ENCODE results near the gene LEFTY1.
A peak's percentile ranks its signal among the peaks of the same experiment; 100 is the strongest.

LEFTY1 gene

DNA sequence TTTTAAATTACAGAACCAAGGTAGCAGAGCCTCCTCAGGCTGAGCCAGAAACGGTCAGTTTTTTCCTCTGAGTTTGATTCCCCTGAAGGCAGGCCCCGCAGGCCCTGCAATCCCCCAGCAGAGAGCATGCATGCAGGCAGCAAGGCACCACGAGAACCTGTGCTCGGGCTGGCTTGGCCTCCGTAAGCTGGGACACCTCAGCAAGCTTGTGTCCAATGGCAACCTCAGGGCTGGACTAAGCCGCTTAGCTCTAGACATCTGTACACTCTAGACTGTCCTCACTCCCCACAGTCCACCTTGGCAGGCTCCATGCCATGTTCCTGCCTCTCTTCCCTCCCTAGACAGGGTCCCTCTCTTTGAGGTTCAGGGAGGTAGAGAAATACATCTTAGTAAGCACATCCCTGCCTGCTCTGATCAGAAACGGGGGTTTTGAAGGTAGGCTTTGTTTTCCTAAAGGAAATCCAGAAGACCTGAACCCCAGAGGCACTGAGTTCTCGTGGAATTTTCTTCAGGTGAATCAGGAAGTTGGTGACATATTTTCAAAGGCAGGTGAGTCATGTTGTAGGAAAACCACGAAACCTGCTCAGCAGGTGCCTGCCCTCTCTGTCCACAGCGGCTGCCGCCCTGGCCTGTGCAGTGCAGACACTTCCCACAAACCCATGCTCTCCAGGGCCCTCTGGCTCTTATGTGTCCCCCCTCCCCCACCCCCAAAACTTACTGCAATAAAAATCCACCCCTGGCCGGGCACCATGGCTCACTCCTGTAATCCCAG is 13.7 kb downstream of the LEFTY1 start:
- peak; percentile 84 for DNase-seq (ENCODE audit: low spot score)
- TF ChIP-seq, protein P1, sequence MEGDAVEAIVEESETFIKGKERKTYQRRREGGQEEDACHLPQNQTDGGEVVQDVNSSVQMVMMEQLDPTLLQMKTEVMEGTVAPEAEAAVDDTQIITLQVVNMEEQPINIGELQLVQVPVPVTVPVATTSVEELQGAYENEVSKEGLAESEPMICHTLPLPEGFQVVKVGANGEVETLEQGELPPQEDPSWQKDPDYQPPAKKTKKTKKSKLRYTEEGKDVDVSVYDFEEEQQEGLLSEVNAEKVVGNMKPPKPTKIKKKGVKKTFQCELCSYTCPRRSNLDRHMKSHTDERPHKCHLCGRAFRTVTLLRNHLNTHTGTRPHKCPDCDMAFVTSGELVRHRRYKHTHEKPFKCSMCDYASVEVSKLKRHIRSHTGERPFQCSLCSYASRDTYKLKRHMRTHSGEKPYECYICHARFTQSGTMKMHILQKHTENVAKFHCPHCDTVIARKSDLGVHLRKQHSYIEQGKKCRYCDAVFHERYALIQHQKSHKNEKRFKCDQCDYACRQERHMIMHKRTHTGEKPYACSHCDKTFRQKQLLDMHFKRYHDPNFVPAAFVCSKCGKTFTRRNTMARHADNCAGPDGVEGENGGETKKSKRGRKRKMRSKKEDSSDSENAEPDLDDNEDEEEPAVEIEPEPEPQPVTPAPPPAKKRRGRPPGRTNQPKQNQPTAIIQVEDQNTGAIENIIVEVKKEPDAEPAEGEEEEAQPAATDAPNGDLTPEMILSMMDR (conservative IDR thresholded peaks at IDR 0.05; ENCODE audit: low read depth) = no peak
- CTCF ChIA-PET = interaction anchor here (0.6 to 2.3 kb wide), 3 partner anchors 15 to 400 kb away, joined by 3 to 10 read pairs (median 4); no protein-coding TSS in a partner anchor
- POLR2A ChIA-PET (ENCODE audit: low non-redundant PET) = no interaction called here
- H3K27ac ChIP-seq = peak overlapping the region; percentile 26

DNA sequence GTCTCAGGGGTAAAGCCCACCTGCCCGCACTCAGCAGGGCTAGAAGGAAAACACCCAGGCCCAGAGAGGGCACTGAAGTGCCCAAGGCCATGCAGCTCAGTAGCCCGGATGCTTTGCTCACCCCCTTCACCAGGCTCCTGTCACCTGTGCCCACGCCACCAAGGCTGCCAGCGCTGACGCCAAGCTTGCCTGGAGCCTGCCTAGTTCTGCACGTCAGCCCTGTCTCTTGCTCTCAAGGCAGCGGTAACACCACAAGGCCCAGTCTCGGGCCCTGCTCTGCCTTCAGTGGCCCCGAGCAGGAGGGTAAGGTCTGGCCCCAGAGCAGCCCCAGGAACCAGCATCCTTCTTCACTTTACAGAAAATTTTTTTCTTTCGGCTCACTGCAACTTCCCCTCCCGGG is 14.5 kb downstream of the LEFTY1 start:
- TF ChIP-seq, protein P1 (conservative IDR thresholded peaks at IDR 0.05; ENCODE audit: low read depth) = no peak
- ChIA-PET CTCF (interaction anchor here (0.9 kb wide), 1 partner anchor 14 kb away, joined by 4 read pairs; no protein-coding TSS in a partner anchor), POLR2A (ENCODE audit: low non-redundant PET) (no interaction called here)

DNA sequence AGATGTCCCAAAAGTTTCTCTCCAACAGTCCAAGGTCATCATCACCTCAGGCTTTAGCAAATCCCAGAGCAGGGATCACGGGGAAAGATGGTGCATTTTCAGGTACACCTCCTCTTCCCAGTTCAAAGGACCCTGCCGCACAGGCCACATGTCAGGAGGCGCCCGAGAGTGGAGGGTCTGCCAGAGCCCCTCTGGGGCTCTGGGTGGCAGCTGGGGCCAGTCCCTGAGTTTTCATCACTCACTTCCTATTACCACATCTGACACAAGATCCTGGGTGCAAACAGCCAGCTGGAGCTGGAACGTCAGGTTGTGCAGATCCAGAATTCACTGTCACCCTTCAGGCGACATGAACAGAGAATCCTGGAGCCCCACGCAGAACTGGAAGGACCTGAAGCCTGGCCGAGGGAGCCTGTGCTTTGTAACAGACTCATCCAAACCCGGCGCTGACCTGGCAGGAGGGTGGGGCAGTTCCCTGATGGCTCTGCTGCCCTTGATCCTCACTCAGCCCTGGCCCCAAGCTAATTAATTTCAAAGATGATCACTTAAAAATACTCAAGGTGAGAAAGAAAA is 15.6 kb downstream of the LEFTY1 start:
- POLR2A ChIA-PET (ENCODE audit: low non-redundant PET) = no interaction called here
- CTCF ChIA-PET = interaction anchor here (0.6 to 3.0 kb wide), 2 partner anchors 398 to 399 kb away, joined by 3 to 7 read pairs; no protein-coding TSS in a partner anchor
- DNase-seq (ENCODE audit: low spot score) = no peak

More for the DNA sequence above, 14.5 kb downstream of the LEFTY1 start:
- DNase-seq (ENCODE audit: low spot score) = no peak
- H3K27ac ChIP-seq = no peak overlapping the region

DNA sequence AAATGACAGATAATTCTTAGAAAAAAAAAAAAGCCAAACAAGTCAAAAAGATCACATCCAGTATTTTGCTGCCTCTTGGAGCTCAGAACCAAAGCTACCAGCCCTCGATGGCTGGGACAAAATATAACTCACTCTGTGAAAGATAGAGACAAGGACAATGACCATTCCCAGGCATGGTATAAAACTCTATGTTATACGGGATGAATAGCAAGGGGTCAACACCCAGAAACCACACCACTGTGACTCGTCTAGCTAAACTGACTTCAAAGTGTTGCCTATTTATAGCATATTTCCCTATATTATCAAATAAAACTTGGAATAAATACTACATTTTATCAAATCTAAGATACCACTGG is 16.9 kb downstream of the LEFTY1 start:
- POLR2A ChIA-PET (ENCODE audit: low non-redundant PET) = interaction anchor here (0.6 kb wide), 1 partner anchor 449 kb away, joined by 5 read pairs; no protein-coding TSS in a partner anchor
- TF ChIP-seq, protein P1 (conservative IDR thresholded peaks at IDR 0.05; ENCODE audit: low read depth) = no peak
- CTCF ChIA-PET = interaction anchor here (3.0 kb wide), 1 partner anchor 397 kb away, joined by 7 read pairs; no protein-coding TSS in a partner anchor
- DNase-seq (ENCODE audit: low spot score) = no peak
- H3K27ac ChIP-seq = no peak overlapping the region

More for the DNA sequence above, 15.6 kb downstream of the LEFTY1 start:
- no peak overlapping the region for H3K27ac ChIP-seq
- TF ChIP-seq, protein P1 (conservative IDR thresholded peaks at IDR 0.05; ENCODE audit: low read depth) = no peak

DNA sequence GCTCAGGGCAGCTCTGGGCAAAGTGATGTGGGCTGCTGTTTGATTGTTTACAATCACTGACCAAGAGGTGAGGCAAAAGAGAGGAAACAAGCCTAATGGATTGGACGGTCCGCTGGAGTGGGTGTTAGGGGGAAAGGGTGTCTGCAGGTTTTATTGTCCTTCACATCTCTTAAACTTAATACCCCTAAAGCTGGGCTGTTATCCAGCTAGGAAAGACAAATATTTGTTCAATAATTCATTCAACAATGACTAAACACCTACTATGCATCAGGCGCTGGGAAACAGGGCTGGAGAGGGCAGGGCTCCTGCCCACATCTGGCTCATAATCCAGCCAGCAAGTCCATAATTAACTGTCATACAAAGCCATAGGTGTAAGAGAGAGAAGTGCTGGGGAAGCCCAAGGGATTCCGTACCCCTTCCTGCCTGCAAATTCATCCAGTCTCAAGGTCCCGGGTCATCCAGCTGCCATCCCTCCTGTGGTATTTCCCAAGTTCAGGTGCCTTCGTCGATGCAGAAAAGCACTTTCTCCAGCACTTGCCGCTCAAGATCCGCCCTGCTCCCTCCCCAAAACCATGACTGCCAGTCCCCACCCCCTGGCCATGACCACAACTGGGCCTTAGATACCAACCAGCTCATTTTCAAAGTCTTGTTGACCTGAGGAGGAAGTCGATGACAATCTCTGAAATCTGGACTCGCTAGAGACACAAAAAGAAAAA is 17.4 kb downstream of the LEFTY1 start:
- H3K27ac ChIP-seq = no peak overlapping the region
- CTCF ChIA-PET = interaction anchor here (0.6 to 3.0 kb wide), 3 partner anchors 38 to 397 kb away, joined by 3 to 7 read pairs (median 3); no protein-coding TSS in a partner anchor
- POLR2A ChIA-PET (ENCODE audit: low non-redundant PET) = interaction anchor here (0.6 kb wide), 1 partner anchor 450 kb away, joined by 5 read pairs; no protein-coding TSS in a partner anchor
- TF ChIP-seq, protein P1 (conservative IDR thresholded peaks at IDR 0.05; ENCODE audit: low read depth) = no peak
- no peak for DNase-seq (ENCODE audit: low spot score)

DNA sequence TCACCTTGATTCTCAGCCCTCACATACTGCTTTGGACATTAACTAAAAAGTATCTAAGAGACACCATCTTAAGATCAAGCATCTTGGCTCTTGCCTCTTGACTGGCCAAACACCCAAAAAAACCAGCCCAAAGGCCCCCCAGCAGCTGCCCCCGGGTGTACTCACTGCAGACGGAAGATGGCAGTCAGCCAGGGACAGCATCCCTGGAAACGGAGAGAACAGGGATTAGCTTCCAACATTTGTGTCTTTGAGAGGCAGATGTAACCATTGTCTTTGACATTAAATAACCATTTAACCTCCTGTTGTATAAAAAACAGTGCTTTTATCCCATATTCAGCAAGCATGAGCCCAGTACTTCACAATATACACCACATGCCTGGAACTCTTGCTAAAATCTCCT is 18.0 kb downstream of the LEFTY1 start:
- ChIA-PET POLR2A (ENCODE audit: low non-redundant PET) (no interaction called here), CTCF (interaction anchor here (0.6 to 3.0 kb wide), 5 partner anchors 34 to 498 kb away, joined by 3 to 7 read pairs (median 3); no protein-coding TSS in a partner anchor)
- no peak overlapping the region for H3K27ac ChIP-seq
- DNase-seq (ENCODE audit: low spot score) = no peak
- TF ChIP-seq, protein P1 (conservative IDR thresholded peaks at IDR 0.05; ENCODE audit: low read depth) = no peak
